CD4-positive, alpha-beta T cell treated with Interleukin-21 for 1 hour (primary cell): ENCODE measurements around the gene DAAM2.
A peak's percentile ranks its signal among the peaks of the same experiment; 100 is the strongest.

Experiments
- DNase-seq: peaks from one replicate; pipeline ENCODE4 v3.0.0-alpha.2; 2020

The DAAM2 gene

DNA sequence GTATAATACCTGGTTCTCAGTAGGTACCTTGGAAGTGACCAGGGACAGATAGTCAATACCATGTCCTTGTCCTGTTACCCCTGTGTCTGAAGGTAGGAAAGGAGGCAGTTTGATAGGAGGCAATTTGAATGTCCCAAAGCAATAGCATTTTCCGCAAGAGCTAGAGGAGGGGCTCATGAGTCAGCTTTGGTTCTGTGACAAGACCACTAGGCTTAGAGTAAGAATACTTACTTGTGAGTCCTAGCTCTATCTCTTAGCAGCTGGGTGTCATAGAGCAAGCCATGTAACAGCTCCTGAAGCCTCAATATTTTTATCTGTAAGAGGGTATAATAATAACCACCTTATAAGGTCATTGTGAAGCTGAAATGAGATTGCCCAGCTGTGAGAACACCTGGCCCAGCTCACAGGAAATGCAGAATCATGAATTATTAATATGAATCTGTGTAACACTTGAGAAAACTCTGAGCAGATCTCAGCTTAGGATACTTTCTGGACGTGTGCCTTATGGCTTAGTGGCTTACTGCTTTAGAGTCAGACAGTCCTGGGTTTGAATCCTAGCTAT lies 58.6 kb downstream of the DAAM2 start:
- DNase-seq, result no peak

DNA sequence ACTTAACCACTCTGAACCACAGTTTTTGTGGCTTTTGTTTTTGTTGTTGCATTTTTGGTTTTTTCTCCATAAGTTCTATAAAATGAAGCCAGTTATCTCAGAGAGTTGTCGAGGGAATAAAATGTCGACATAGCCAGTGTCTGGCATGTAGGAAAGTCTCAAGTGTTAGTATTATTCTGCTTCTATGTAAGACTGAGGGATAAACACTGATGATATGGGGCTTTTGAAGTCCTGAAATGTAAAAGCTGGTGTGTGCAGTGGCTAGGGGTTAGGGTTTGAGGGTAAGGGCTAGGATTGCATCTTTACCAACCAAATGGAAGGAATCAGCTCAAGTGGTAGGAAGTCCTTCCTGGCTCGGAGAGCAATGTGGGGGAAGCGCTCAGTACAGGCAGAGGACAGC lies 59.2 kb downstream of the DAAM2 start:
- DNase-seq, result no peak

DNA sequence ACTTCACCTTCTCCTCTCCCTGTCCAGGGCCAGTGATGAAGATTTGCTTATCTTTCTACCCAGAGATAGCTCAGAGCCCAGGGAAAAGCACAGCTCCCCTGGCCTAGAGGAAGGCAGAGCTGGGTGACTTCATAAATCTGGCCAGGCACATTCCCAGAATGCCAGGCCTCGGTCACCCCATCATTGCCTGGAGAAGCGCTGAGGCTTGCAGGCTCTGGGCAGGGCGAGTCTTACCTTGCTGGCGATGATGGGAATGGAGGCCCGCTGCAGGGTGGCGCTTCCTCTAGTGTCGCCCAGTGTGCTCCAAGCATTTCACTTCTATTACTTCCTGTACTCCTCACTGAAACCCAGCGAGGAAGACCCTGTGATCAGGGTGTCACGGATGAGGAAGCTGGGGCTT lies 60.1 kb downstream of the DAAM2 start:
- no peak for DNase-seq

DNA sequence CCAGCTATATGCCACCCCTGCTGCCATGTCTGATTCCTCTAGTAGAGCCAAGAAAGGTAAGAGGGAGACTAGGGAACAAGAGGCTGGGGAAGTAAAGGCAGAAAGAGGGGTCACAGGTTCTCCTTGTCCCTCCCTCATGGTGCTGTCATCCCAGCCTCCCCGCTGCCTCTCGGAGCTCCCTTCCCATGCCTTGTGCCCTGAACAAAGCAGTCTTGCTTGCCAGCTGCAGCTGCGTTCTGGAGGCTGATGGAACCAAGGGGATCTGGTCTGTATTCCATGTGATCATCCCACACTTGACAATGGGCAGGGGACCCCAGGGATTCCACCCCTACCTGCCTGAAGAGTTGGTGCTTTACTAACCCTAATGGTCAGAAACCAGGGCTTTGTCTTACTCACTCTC lies 61.4 kb downstream of the DAAM2 start:
- DNase-seq, result no peak

DNA sequence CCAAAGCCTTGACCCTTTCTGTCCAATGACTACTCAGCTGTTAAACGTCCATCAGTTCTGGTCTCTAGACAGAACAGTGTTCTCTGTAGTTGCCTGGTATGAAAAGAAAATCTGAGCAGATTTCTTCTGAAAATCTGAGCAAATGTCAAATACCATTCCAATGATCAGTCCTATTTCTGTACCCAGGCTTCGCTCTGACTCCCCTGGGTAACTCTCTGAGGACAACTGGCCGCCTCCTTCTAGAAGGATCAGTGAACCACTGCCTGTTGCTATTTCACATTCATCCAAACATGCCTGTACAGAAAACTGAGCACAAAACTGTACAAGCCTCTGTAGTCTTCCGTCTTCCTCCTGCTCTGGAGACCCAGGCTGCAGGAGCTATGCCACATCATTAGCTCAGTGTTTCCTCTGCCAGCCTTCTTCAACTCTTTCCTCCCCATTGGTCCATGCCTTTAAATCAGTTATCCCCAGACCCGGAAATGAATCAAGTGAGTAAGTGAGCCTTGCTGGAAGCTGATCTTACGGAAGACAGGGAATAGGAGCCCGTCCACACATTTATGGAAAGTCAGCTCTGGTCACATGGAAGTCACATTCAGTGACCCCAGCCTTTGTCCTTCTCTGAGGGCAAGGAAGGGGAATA lies 63.3 kb downstream of the DAAM2 start:
- DNase-seq, result no peak

DNA sequence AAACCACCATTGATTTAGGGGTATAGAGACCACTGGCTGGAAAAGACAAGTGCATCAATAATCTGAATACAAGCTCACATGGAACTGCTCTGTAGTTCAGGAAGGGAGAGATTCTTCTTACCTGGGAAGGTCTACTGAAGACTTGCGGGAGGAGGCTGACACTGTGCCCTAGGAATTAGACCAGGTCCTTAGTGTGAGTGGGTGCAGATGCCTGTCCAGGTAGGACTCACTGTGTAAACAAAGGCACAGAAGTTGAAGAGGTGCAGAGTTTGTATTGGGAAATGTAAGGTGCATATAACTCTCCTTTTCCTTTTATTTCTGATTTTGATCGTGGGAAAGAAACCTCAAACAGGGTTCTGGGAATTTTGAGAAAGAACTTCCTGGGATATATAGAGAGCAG lies 66.8 kb downstream of the DAAM2 start:
- no peak for DNase-seq

DNA sequence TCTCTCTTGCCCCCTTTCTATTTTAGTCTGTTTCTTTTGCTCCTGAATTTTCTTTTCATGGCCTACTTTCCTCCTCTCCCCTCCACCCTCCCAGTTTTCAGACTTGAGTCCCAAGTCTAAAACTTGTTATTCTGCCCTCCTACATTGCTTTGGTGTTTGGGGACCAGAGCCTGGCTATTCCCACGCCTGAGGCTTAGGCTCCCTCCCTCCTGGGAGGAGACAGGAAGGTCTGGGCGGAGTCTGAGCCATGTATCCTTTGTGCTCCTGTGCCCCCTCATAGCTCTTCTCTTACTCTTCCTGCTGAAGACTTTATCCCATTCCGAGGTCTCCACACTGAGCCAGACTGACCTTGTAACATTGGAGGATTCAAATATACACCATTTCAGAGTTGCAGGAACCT lies 69.5 kb downstream of the DAAM2 start:
- no peak for DNase-seq

DNA sequence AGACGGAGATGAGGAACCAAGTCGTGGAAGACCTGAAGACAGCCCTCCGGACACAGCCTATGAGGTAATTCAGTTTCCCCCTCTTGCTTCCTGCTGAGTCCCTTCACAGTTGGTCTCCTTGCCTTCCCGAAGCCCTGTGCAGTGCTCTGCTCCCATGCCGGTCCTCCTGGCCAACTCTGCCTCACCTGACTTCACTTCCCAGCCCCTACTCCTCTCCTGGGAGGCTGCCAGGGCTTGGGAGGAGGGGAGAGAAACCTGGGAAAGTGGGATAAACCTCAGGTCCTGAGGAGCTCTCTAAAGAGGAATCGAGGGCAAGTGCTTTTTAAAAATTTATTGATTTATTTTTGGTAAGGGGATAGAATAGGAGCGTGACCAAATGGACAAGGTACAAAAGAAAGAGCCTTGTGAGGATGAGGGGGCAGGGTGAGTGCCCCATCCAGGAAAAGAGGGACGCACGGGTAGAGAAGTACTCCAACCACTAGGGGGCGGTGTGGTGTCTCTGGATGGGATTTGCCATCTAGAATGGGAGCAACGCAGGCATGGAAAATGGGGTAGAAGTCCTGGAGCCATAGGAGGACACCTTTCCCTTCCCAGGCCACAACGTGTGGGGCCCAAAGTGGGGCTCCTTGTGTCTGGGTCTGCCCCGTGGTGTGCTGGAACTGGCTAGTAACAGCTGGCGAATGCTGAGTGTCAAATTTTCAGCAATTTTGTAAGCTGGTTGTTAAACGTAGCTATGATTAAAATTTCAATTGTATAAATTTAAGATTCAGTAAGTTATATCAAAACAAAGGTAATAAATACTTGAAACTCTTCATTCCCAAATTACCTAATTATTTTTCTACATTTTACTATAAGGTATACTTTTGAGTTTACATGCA lies 73.1 kb downstream of the DAAM2 start:
- peak; percentile 29 for DNase-seq

DNA sequence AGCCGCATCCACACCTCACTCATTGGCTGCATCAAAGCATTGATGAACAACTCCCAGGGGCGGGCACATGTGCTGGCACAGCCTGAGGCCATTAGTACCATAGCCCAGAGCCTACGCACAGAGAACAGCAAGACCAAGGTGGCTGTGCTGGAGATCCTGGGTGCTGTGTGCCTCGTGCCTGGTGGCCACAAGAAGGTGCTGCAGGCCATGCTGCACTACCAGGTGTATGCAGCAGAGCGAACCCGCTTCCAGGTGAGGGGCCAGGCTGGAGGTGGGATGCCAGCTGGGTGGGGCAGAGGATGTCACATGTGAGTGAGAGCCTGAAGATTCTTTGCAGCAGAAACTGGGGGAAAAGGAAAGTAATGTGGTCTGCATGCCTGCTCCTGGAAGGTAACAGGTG lies 75.4 kb downstream of the DAAM2 start:
- no peak for DNase-seq

DNA sequence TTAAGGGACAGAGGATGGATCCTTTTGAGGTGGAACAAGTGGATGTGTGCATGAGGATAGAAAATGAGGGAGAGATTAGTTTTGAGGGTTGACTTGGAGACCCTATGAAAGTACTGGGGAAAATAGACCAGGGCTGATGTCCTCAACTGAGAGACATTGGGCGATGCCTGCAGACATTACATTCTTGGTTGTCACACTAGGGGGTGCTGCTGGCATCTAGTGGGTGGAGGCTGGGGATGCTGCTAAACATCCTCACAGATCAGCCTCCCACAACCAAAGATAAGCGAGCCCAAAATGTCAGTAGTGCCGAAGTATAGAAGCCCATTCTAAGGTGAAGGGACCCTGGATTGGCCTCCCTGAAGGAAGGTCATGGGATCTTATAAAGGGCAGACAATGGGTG lies 78.8 kb downstream of the DAAM2 start:
- DNase-seq, result no peak

DNA sequence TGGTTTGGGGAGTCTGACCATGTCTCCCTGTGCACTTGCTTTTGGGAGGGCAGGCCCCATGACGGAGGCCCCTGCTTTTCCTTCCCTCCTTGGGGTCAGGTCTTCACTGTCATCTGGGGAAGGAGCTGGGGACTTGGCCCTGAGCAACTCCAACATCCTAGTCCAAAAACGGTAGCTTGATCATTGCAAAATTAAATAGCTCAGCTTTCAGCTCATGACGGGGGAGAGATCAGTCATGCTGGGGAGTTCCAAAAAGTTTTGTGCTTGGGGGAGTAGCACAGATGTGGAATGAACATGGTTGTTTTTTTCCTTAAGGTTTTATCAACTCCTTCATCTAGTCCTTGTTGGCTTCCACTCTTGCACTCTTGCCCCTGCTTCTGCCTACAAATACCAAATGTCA lies 81.3 kb downstream of the DAAM2 start:
- no peak for DNase-seq

DNA sequence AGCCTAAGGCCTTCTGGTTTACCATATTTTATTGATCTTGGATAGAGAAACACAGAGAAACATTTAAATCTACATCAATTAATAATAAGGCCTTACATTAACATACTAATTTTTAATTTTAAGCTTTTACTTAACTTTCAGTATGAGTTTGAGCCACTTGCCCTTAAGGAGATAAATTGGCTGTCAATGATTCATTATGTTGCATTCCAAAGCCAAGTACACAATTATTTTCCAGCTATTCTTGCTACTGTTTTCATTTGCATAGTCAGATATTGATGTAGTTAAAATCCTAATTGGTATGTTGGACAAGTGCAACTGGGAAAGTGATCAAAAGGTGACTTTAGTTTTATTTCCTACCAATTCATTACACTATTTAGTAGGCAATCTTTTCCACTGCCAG lies 83.9 kb downstream of the DAAM2 start:
- DNase-seq, result no peak

DNA sequence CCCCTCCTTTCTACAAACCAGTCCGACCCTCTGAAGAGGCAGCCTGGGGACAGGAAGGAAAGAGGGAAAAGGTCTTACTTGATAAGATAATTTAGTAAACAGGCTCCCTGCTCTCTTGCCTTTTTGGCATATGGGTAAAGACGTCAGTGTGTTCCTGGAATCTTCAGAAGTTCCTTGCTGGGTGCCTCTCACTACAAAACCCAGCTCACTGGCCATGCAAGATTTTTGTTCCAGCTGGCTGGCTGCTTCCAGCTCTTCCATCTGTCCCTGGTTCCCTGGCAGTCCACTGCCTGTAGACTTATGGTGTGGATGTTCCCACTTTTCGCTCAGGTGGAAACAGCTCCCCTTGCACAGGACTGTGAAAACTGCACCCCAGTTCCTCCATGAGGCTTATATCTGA lies 84.7 kb downstream of the DAAM2 start:
- no peak for DNase-seq

DNA sequence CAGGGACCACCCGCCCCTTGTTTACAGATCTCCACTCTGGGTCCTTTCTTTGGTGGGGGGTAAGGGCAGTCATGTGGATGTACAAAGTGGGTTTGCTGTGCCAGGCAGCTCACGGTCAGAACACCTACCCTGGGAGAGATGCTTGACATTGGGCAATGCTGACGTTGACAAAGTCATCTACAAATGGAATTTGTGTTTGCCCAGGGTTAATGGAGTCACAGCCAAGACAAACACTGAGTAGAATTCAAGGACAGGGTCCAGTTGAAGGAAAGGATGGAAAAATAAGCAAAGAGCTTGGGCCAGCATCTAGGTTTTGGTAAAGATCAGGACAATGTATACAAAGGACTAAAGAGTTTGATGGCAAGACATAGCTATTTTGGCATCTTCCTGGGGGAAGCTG lies 87.4 kb downstream of the DAAM2 start:
- DNase-seq, result no peak

DNA sequence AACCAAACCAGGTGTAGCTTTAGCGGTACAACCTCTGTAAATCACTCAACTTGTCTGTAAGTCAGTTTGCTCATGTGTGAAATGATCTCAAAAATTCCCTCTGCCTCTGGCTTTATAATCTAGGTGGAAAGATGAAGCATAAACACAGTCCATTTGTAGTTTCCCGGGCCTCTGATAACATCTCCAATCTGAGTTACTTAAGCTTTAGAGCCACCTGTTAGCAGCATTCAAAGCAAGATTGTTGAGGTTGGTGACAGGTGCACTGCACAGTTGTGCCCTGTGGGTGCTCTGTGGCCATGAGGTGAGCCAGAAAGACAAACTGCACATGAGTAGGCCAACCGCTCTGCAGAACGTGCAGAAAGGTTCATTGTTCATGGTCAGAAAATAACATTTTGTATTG lies 88.4 kb downstream of the DAAM2 start:
- DNase-seq, result no peak

DNA sequence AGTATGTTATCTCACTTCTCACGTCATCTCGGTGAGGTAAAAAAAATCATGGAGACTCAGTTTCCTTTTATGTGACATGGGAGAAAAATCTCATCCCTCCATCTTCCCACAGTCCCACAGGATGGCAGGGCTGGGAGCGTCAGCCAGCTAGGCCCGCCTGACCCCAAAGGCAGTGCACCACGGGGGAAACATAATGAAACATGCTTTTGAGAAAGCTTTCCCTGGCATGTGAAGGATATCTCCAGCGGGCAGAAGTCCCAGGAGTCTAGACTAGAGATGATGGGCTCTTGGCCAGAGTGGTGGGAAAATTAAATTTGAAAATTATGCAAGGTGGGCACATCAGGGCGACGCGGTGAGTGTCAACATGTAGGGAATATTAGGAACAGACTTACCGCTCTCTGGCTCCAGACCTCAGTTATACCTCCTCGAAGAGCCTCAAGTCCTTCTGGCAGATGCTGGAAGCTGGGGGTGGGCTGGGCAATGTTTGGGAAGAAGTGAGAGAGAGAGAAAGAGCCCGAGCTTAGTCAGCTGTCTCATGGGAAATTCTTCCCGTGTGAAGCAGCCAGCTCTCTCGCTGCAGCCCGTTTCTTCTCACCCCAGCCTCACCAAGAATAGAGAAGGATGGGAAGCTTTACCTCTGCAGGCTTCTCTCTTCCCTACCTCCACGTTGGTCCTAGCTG lies 89.8 kb downstream of the DAAM2 start:
- DNase-seq, result no peak

DNA sequence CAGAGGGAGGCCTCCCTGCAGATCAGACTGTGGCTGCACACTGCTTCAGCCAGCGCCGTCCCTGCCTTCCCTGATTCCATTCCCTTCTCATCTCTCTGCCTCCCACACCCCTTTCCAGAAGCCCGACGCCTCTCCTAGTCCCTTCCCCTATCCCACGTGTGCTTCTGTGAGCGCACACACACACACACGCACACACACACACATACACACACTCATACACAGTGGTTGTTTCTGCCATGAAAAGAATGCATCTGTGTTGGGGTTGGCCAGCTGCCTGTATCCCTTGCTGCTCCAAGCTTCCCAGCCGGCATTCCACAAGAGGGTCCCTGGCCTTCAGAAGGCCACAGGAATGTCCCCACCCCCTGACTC lies 90.3 kb downstream of the DAAM2 start:
- no peak for DNase-seq

DNA sequence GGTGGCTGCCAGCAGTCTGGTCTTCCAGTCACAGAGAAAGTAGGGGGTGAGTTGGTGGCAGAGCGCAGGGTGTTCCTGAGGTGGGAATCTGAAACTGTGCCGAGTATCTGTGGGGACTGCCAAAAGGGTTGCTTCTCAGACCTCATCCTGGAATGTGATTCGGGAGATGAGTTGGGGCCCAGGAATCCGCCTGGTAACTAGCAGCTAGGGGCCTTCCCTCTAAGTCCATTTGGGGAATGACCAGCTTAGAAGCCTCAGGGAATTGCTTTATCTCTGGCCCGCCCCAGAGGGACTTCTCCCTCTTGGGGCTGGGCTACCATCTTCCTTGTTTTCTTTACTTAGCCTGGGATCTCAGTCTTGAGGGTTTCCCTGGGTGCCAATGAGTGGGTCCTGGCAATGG lies 92.5 kb downstream of the DAAM2 start:
- DNase-seq, result no peak

DNA sequence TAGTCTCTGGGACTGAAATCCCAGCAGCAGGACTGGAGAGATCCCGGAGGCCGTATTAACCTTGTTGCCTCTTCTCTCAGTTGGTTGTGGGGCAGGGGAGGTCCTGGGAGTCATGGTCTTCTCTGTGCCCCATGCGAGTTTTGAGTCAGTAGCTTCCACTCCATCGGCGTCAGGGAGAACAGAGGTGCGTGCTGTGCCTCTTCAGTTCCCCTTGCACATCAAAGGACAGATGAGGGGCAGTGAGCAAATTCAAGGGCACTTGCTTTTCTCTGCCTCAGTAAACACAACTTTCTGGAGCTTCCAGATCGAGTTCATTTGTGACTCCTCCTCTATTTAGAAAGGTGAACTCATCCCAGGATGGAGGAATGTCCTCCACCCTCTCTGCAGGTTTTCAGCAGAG lies 93.5 kb downstream of the DAAM2 start:
- no peak for DNase-seq

DNA sequence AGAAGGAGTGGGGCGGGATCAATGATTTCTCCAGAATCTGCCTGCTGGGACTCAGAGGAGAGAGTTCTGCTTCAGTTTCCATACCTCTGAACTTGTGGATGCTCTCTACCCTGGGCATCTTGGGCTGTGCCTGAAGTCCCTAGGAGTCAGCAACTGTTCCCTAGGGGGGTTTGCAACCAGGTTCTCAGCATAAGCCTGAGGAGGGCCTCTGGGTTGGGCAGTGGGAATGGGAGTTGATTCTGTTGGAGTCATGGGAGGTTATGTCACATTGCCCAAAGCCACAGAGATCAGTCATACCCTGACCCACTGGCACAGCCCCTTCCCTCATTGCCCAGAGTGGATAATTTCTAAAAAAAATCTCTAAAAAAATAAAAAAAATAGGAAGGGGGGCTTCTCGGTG lies 94.7 kb downstream of the DAAM2 start:
- DNase-seq, result no peak

DNA sequence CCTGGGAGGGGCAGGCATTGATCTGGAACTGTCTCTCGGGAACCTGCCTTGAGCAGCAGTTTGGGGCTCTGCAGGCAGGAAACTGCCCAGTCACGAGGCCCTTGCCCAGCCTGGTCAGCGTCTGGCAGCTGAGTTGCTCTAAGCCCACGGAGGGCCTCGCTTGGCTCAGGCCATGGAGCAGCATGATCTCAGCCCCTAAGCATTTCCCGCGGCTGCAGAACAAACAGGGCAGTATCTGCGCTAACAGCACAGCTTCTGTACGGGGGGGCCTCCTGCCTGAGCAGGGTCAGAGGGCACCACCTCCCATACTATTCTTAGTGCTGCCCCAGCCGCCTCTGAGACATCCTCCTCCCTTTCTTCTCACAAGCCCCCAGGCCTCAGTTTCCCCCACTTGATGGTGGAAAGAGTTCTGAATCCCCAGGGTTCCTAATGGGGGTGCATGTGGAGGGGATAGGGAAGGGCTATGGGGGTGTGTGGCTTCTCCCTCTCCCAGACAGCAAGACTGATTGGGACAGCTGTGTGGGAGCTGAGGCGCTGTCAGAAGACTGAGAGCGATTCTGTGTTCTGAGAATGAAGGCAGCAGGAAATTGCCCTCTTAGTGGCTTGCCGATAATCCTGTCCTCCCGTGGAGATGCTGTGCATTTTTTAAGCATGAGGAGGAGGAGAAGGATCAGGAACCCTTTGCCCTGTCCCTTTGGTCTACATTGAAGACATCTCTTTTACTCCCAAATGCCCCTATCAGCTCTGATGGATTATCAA lies 95.7 kb downstream of the DAAM2 start:
- DNase-seq, result no peak

DNA sequence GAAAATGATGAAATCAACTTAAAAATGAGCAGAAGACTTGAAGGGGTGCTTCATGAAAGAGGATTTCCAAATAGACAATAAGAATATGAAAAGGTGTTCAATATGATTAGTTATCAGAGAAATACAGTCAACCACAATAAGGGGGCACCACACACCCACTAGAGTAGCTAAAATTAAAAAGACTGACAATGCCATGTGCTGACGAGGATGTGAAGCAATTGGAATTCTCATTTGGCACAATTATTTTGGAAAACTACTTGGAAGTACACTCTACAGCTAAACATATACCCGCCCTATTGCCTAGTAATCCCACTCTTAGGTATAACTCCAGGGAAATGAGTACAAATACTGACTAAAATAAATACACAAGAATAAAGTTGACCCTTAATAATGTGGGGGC lies 97.1 kb downstream of the DAAM2 start:
- no peak for DNase-seq

DNA sequence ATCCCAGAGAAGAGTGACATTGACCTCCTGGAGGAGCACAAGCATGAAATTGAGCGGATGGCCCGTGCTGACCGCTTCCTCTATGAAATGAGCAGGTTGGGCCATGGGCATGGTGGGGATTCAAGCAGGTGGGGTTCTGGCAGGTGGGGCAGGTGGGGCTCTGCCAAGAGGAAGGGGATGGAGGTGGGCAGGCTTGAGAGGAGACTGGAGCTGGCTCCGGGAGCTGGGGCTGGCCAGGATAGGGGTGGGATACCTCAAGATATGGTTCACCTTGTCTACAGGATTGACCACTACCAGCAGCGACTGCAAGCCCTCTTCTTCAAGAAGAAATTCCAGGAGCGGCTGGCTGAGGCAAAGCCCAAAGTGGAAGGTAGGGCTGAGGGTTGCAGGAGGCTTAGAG lies 99.2 kb downstream of the DAAM2 start:
- DNase-seq, result no peak
